Subcutaneous abdominal adipose tissue (tissue), 5 donors: ENCODE results near the gene POU5F1.
"Not testable (repeated sequence)": the region's sequence is repeated elsewhere in the genome, so short reads cannot be mapped to it uniquely, and the experiment has no call there.

Source experiments
- H3K27ac ChIP-seq: one replicate; pipeline ENCODE4 v1.7.0; 2013; ENCODE audit warnings: low read depth, mild to moderate bottlenecking, inconsistent platforms, low read length, moderate library complexity
- H3K27me3 ChIP-seq, 5 donors: one replicate each; pipeline ENCODE4 v1.7.0; 2013; ENCODE audit warnings: low read length in 5 of 5, inconsistent platforms in 1 of 5; ENCODE audit not compliant: control insufficient read depth in 5 of 5, insufficient read depth in 4 of 5
- H3K36me3 ChIP-seq, 5 donors: one replicate each; pipeline ENCODE4 v1.7.0; 2013; ENCODE audit warnings: low read length in 5 of 5; ENCODE audit not compliant: control insufficient read depth in 5 of 5, insufficient read depth in 5 of 5
- H3K4me1 ChIP-seq, 5 donors: one replicate each; pipeline ENCODE4 v1.7.0; 2013; ENCODE audit warnings: low read length in 5 of 5, mild to moderate bottlenecking in 3 of 5, moderate library complexity in 1 of 5; ENCODE audit not compliant: control insufficient read depth in 5 of 5, insufficient read depth in 5 of 5
- H3K4me3 ChIP-seq, 5 donors: one replicate each; pipeline ENCODE4 v1.7.0; 2013; ENCODE audit warnings: low read length in 5 of 5, low read depth in 1 of 5
- H3K9ac ChIP-seq, 5 donors: one replicate each; pipeline ENCODE4 v1.7.0; 2013; ENCODE audit warnings: low read length in 5 of 5, mild to moderate bottlenecking in 4 of 5, moderate library complexity in 3 of 5
- H3K9me3 ChIP-seq, 5 donors: one replicate each; pipeline ENCODE4 v1.7.0; 2013; ENCODE audit warnings: low read length in 5 of 5; ENCODE audit not compliant: control insufficient read depth in 5 of 5
- donor health status: healthy.
- donor health status: healthy.
- donor health status: healthy.
- donor health status: healthy.
- donor health status: healthy.

POU5F1 gene

DNA sequence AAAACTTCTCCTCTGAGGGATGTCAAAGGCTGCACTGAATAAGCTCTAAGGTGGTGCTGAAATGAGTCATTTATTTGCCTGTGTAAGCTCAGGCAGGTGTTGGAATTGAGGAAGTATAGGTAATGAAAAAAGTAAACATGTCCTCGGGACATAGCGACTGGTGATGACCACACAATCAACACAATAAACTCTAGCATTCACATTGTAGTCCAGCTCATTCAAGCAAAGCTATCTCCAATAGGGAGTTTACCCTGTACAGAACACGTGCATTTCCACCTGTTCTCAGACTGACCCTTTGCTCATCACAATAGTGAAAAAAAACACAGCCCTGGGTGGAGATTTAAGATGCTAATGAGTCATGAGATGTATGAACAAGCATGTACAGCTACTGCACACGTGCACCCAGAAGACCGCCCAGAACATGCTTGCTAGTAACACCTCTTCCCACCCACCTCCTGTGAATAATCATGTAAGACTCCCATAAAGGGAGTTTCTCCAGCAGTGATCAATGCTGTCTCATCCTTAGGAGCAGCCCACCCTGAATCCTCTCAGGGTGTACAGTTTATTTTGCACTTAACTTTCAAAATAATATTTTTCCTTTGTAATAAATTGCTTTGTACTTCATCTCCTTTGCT, 33.0 kb upstream of the POU5F1 start:
- no peaks in the 10 kb centered on the region for H3K27me3 ChIP-seq
- H3K9me3 ChIP-seq = peaks cover 0 to 11% (median 2%) of the 10 kb centered on the region in 5 donors
- H3K4me3 ChIP-seq = peak overlapping the region; percentile 66 to 85 (median 70)
- H3K36me3 ChIP-seq = peaks cover 0 to 3% (median 2%) of the 10 kb centered on the region in 5 donors
- H3K4me1 ChIP-seq = peaks cover 0 to 33% (median 28%) of the 10 kb centered on the region in 5 donors
- H3K27ac ChIP-seq = peak overlapping the region; percentile 89
- peak overlapping the region in 3 of 5 donors; percentile 25 to 59 (median 53) for H3K9ac ChIP-seq

- peak overlapping the region; percentile 89 for H3K27ac ChIP-seq
- no peak overlapping the region for H3K9ac ChIP-seq
- H3K9me3 ChIP-seq = peaks cover 0 to 11% (median 2%) of the 10 kb centered on the region in 5 donors
- peaks cover 0 to 33% (median 20%) of the 10 kb centered on the region in 5 donors for H3K4me1 ChIP-seq
- H3K4me3 ChIP-seq = no peak overlapping the region
- H3K36me3 ChIP-seq = peaks cover 0 to 3% (median 2%) of the 10 kb centered on the region in 5 donors
- no peaks in the 10 kb centered on the region for H3K27me3 ChIP-seq
Observed at GRCh38 chr6:31202259-31203166, 32.0 kb upstream of the POU5F1 start.

DNA sequence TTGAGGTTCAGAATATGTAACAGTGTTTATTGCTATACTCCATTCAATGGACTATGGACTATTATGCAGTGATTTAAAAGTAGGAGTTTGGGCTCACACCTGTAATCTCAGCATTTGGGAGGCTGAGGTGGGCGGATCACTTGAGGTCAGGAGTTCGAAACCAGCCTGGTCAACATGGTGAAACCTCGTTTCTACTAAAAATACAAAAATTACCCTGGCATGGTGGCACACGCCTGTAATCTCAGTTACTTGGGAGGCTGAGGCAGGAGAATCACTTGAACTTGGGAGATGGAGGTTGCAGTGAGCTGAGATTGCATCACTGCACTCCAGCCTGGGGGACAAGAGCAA, 28.6 kb upstream of the POU5F1 start:
- Histone ChIP-seq H3K27ac (peak overlapping the region; percentile 94), H3K9ac (peak overlapping the region in 2 of 5 donors; percentile 68 to 84), H3K4me1 (peaks cover 0 to 33% (median 18%) of the 10 kb centered on the region in 5 donors), H3K9me3 (peaks cover 0 to 11% (median 2%) of the 10 kb centered on the region in 5 donors), H3K4me3 (peak overlapping the region in 2 of 5 donors; percentile 80 to 81)
- H3K27me3 ChIP-seq, H3K36me3 ChIP-seq: not testable (repeated sequence)

GRCh38 chr6:31197559-31198305, 27.2 kb upstream of the POU5F1 start:
- peaks cover 0 to 11% (median 2%) of the 10 kb centered on the region in 5 donors for H3K9me3 ChIP-seq
- H3K27me3 ChIP-seq = no peaks in the 10 kb centered on the region
- peaks cover 0 to 3% (median 2%) of the 10 kb centered on the region in 5 donors for H3K36me3 ChIP-seq
- peaks cover 0 to 20% (median 10%) of the 10 kb centered on the region in 5 donors for H3K4me1 ChIP-seq
- H3K4me3 ChIP-seq = peak overlapping the region; percentile 74 to 86 (median 80)
- peak overlapping the region; percentile 48 to 85 (median 82) for H3K9ac ChIP-seq
- peak overlapping the region; percentile 94 for H3K27ac ChIP-seq

GRCh38 chr6:31196251-31197022, 26.0 kb upstream of the POU5F1 start:
- peak overlapping the region in 1 of 5 donors; percentile 85 for H3K9ac ChIP-seq
- H3K36me3 ChIP-seq = not testable (repeated sequence)

DNA sequence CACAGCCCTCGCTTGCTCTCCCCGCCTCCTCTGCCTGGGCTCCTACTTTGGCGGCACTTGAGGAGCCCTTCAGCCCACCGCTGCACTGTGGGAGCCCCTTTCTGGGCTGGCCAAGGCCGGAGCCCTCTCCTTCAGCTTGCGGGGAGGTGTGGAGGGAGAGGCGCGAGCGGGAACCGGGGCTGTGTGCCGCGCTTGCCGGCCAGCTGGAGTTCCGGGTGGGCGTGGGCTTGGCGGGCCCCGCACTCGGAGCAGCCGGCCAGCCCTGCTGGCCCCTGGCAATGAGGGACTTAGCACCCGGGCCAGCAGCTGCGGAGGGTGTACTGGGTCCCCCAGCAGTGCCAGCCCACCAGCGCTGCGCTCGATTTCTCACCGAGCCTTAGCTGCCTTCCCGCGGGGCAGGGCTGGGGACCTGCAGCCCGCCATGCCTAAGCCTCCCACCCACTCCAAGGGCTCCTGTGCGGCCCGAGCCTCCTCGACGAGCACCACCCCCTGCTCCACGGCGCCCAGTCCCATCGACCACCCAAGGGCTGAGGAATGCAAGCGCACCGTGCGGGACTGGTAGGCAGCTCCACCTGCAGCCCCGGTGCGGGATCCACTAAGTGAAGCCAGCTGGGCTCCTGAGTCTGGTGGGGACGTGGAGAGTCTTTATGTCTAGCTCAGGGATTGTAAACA, 25.0 kb upstream of the POU5F1 start:
- H3K27ac ChIP-seq, H3K9ac ChIP-seq, H3K4me3 ChIP-seq, H3K9me3 ChIP-seq, H3K36me3 ChIP-seq, H3K27me3 ChIP-seq: not testable (repeated sequence)
- peaks cover 0 to 20% (median 10%) of the 10 kb centered on the region in 5 donors for H3K4me1 ChIP-seq

More at GRCh38 chr6:31196251-31197022, 26.0 kb upstream of the POU5F1 start:
- H3K27ac ChIP-seq = peak overlapping the region; percentile 94
- peaks cover 0 to 11% (median 2%) of the 10 kb centered on the region in 5 donors for H3K9me3 ChIP-seq
- H3K4me3 ChIP-seq = peak overlapping the region in 4 of 5 donors; percentile 67 to 86 (median 80)
- H3K4me1 ChIP-seq = peaks cover 0 to 20% (median 10%) of the 10 kb centered on the region in 5 donors
- not testable (repeated sequence) for H3K27me3 ChIP-seq

DNA sequence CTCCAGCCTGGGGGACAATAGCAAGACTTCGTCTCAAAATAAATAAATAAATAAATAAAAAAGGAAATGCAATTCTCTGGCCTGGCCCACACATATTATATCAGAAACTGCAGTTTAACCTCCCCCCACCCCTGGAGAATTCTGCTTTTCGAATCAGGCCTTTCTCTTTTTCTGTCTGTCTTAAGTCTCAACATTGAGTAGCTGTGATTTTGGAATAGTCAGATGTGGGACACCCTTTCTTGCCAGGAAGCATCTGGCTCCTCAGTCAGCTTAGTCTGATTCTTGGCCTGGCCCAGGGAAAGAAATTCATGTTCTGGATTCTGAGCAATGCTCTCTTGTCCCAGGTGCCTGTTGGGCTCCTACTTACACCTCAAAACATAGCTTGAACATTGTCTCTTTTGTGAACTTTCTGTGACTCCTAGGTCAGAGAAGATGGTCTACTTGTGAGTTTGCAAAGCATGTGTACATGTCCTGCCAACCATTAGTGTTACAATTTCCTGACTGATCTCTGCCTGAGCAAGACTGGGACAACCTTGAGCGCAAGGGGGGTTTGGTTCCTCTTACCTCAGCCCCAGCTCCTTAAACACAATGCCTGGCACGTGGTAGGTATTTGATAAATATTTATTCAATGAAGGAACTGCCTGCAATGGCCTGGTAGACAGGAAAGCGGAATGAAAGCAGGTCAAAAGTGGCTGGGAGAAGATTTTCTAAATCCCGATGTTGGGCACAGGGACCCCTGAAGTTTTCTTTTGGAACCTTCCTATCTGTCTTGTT, 23.8 kb upstream of the POU5F1 start:
- no peak overlapping the region for H3K9ac ChIP-seq
- no peak overlapping the region for H3K27ac ChIP-seq
- H3K4me1 ChIP-seq = peaks cover 0 to 15% (median 6%) of the 10 kb centered on the region in 5 donors

GRCh38 chr6:31193206-31193605, 22.7 kb upstream of the POU5F1 start:
- Histone ChIP-seq H3K9me3 (no peaks in the 10 kb centered on the region), H3K36me3 (no peaks in the 10 kb centered on the region), H3K9ac (no peak overlapping the region), H3K4me1 (peaks cover 0 to 8% (median 6%) of the 10 kb centered on the region in 5 donors), H3K4me3 (no peak overlapping the region), H3K27me3 (no peaks in the 10 kb centered on the region), H3K27ac (no peak overlapping the region)

More for the DNA sequence above, 23.8 kb upstream of the POU5F1 start:
- Histone ChIP-seq H3K36me3 (no peaks in the 10 kb centered on the region), H3K27me3 (no peaks in the 10 kb centered on the region), H3K9me3 (no peaks in the 10 kb centered on the region), H3K4me3 (no peak overlapping the region)
